GM13977 (cell line): Measurements from ENCODE around the gene HTR1D.

ENCODE experiments used
- DNase-seq: peaks from one replicate; pipeline ENCODE4 v3.0.0; 2012; ENCODE audit warnings: low spot score
- in situ Hi-C: fragments of 300-500 bp; cut with MboI; formaldehyde crosslinking; loops from one replicate; pipeline ENCODE4 v1.12.0; 2022; ENCODE audit warnings: low sequenced_read_pairs, low pct_unique_long_range_greater_than_20kb, mixed read lengths, inconsistent platforms; ENCODE audit not compliant: unreplicated experiment
- TF ChIP-seq, protein P1 (sequence below): IDR thresholded peaks from 2 replicates; pipeline ENCODE4 v1.5.1; 2012; ENCODE audit warnings: mild to moderate bottlenecking, control low read depth; ENCODE audit not compliant: insufficient read depth; ENCODE audit errors: extremely low read depth, missing control alignments

HTR1D gene

DNA sequence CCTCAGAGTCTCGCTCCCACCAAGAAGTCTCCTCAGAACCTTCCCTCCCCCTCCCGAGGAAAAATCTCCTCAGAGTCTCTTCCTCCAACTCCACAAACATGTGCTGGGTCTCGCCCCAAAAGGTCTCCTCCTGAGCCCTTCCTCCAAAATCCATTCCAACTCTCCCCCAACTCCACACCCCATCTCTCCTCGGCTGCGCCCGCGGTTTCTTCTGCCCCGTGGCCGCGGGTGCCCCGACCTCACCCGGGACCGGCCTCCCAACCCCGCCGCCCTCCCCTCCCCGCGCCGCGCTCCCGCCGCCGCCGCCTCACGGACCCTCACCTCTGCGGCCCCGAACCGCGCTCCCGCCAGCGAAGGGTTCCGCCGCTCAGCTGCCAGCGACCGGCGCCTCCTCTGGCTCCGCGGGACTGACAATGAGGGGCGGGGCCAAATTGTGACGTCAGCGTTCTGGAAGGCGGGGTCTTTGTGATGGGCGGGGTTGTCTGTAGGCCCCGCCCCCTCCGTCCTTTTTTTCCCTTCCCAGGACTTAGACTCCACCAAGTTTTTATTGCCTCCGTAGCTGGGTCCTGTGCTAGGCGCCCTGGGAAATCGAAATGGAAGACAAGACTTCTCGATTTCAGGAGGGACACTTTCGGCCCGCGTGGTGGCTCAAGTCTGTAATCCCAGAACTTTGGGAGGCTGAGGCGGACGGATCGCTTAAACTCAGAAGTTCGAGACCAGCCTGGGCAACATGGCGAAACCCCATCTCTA is 48.7 kb downstream of the HTR1D start, which contains the start of gene LUZP1:
TSS of gene LUZP1 (minus strand) at position 412 of the 750 bp plus-strand sequence.
- TF ChIP-seq, protein P1, sequence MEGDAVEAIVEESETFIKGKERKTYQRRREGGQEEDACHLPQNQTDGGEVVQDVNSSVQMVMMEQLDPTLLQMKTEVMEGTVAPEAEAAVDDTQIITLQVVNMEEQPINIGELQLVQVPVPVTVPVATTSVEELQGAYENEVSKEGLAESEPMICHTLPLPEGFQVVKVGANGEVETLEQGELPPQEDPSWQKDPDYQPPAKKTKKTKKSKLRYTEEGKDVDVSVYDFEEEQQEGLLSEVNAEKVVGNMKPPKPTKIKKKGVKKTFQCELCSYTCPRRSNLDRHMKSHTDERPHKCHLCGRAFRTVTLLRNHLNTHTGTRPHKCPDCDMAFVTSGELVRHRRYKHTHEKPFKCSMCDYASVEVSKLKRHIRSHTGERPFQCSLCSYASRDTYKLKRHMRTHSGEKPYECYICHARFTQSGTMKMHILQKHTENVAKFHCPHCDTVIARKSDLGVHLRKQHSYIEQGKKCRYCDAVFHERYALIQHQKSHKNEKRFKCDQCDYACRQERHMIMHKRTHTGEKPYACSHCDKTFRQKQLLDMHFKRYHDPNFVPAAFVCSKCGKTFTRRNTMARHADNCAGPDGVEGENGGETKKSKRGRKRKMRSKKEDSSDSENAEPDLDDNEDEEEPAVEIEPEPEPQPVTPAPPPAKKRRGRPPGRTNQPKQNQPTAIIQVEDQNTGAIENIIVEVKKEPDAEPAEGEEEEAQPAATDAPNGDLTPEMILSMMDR = peak; percentile 24
- peak; percentile 94 for DNase-seq
- in situ Hi-C loops = no loop called here

DNA sequence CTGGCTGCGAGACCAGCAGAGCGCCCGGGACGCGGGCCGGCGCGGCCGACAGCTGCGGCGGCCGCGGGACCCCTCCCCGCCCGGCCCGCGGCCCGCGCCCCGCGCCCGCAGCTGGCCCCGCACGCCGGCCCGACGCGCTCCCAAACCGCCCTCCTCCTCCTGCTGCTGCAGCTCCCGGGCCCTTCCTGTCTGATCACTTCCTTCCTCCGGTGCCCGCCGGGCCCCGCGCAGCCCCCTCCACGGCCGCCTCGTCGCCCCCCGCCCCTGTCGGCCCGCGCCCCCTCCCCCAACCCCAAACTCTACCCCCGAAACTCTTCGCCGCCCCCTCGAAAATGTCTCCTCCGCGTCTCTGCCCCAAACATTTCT is 49.2 kb downstream of the HTR1D start:
- TF ChIP-seq, protein P1 = no peak
- peak; percentile 66 for DNase-seq
- in situ Hi-C loops = no loop called here

DNA sequence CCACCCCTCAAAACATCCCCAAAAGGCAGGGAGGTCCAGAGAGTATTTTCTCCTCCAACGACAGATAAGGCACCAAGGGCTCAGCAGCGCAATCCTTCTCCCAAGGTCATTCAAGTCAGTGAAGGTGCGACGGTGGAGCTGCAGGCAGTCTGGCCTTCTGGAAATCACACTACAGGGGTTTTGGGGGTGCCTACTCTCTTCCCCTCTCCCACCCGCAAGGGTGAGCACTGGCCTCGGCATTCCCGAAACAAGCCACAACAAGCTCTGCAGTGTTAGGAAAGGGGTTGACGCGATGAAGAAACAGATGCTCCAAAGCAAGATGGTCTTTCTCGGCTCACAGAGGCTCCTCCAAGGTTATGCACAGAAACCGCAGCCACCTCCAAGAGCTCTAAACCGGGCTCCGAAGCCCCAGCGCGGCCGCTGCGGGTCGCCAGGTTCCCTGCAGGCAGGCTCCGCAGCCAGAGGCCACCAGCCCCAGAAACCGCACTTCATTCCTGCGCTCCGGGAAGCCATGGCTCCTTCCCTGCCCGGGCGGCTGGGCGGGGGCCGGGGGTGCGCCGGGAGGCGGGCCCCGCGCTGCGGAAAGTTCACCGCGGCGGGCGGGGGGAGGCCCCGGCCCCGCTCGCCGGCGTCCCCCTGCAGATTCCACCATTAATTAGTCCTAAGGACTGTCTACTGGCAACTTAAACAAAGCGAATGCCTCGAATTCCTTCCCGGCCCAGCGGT is 49.8 kb downstream of the HTR1D start:
- in situ Hi-C loops = no loop called here
- peak; percentile 66 for DNase-seq
- TF ChIP-seq, protein P1 = no peak

DNA sequence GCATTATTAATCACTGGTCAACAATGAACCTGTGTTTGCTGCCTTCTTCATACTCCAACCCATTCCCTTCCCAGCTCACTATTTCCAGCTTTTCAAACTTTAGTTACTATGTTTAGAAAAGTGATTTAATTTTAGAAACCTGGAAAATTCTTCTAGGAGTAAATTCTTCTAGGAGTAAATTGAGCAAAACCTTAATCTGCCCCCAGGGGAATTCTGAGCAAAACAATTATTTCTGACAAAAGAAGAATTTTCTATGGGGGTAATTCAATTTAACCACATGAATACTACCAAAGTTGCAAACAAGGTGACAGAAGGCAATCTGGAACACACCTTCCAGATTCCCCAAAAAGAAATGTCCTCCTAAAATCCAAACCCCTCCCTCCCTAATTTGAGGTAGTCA is 50.4 kb downstream of the HTR1D start:
- in situ Hi-C loops = no loop called here
- DNase-seq = no peak
- TF ChIP-seq, protein P1 = no peak

DNA sequence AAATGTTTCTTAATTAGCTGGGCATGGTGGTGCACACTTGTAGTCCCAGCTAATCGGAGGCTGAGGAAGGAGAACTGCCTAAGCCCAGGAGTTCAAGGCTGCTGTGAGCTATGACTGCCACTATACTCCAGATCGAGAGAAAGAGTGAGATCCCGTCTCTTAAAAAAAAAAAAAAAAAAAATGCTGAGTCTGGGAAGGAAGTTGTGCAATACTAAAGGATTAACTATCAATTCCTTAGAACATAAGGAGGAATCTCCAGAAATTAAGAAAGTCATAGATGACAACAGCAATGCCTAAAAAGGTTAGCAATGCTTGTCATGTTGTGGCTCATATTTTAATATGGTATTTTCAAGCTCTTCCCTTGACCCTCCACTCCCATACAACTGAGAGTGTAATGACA is 53.9 kb downstream of the HTR1D start:
- in situ Hi-C loops = no loop called here
- TF ChIP-seq, protein P1 = no peak
- DNase-seq = no peak

DNA sequence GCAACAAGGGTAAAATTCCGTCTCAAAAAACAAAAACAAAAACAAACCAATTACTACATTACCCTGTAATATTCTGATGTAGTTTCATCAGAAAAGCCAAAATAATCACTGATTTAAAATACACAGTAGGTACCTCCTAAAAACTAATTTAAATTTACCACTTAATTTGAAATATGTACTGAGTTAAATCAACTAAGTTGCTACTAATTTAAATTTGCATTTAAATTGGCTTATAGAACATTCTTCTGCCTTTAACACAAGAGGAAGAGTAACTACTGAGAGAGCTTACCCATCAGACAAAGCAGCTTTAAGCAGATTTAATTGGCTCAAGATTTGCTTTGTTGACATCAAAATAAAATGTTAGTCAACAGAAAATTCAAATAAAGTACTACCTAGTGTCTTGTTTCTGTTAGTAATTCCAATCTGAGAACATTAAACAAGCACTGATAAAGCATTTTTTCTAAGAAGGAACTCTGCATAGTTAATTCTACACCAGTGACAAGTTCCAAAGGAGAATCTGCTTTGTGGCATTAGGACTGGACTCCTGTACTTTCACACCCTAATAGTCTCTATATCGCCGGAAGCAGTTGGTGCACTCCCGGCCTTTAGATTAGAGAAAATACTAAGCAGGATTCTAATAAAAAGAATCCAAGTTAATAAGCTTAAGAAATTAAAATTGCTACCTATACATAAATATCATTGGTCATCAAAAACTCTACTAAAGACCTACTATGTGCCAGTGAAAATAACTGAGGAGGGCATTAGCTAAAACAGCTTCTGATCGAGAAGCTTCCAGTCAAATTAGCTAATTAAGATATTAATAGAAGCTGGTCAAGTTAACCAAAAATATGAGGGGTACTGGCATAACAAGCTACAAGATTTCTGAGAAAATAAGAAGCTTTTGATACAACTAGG is 57.1 kb downstream of the HTR1D start:
- TF ChIP-seq, protein P1 = no peak
- no peak for DNase-seq
- in situ Hi-C loops = no loop called here
